Small intestine (tissue), 7 donors: ENCODE data around the gene METRN. TPM values are rescaled to one million over a fixed set of nuclear protein-coding genes. Genes with fewer than 3 reads are reported as not detected.
"Not testable (repeated sequence)": the region's sequence is repeated elsewhere in the genome, so short reads cannot be mapped to it uniquely, and the experiment has no call there.

Experiments
- DNase-seq, 2 donors: peaks; one replicate each; pipeline versions ENCODE4 v3.0.0 to v3.0.0-alpha.2; 2013
- FAIRE-seq: peaks from 2 replicates; lab custom pipeline; 2012; peaks lifted over from hg19 to GRCh38; lab: Jason Lieb, UNC
- H3K27ac ChIP-seq, 3 donors: one replicate each; pipeline ENCODE4 v1.5.1; 2013; ENCODE audit warnings: low read length in 2 of 3, mild to moderate bottlenecking in 2 of 3, control low read depth in 1 of 3, inconsistent platforms in 1 of 3, low read depth in 1 of 3, moderate library complexity in 1 of 3
- H3K27me3 ChIP-seq, 3 donors: one replicate each; pipeline ENCODE4 v1.6.1; 2013; ENCODE audit warnings: low read length in 3 of 3, inconsistent platforms in 1 of 3; ENCODE audit not compliant: control insufficient read depth in 3 of 3, insufficient read depth in 3 of 3
- H3K36me3 ChIP-seq, 3 donors: one replicate each; pipeline ENCODE4 v1.6.1; 2013; ENCODE audit warnings: low read length in 3 of 3, inconsistent platforms in 1 of 3, low read depth in 1 of 3, mild to moderate bottlenecking in 1 of 3, moderate library complexity in 1 of 3; ENCODE audit not compliant: control insufficient read depth in 3 of 3, insufficient read depth in 2 of 3
- H3K4me1 ChIP-seq, 3 donors: one replicate each; pipeline ENCODE4 v1.6.1; 2013; ENCODE audit warnings: low read length in 2 of 3, inconsistent platforms in 1 of 3, low read depth in 1 of 3, mild to moderate bottlenecking in 1 of 3, moderate library complexity in 1 of 3; ENCODE audit not compliant: control insufficient read depth in 3 of 3, insufficient read depth in 2 of 3
- H3K4me3 ChIP-seq, 3 donors: one replicate each; pipeline ENCODE4 v1.5.1; 2013; ENCODE audit warnings: low read length in 3 of 3, control low read depth in 1 of 3, inconsistent platforms in 1 of 3, low read depth in 1 of 3, mild to moderate bottlenecking in 1 of 3, moderate library complexity in 1 of 3
- H3K9me3 ChIP-seq, 2 donors: one replicate each; pipeline ENCODE4 v1.6.1; 2013; ENCODE audit warnings: low read depth in 1 of 2, low read length in 1 of 2; ENCODE audit not compliant: control insufficient read depth in 2 of 2, insufficient read depth in 1 of 2
- WGBS, 3 donors: extraction: QIAGEN DNeasy Blood & Tissue Kit; methylation state at CpG; one replicate each; pipeline ENCODE4 v1.1.7; 2013; 5-methylcytosine and 5-hydroxymethylcytosine counted together
- polyA plus RNA-seq, 4 donors: library from polyadenylated mRNA; stranded (reverse) in 3 of 4; unstranded in 1 of 4; fragments of 200-250 nt in 3 of 4; fragments of 120-200 nt in 1 of 4; gene quantifications; one replicate each; pipeline versions ENCODE4 v1.2.1 to v1.2.3, GENCODE V29; 2013
- donor health status: healthy with polysubstance abuse.
- donor health status: control.
- donor health status: control.
- donor health status: Bipolar disorder and iron deficiency.
- donor health status: healthy.

Gene METRN
- polyA plus RNA-seq, 4 donors: 4.9 to 14.1 (median 9.3) TPM

DNA sequence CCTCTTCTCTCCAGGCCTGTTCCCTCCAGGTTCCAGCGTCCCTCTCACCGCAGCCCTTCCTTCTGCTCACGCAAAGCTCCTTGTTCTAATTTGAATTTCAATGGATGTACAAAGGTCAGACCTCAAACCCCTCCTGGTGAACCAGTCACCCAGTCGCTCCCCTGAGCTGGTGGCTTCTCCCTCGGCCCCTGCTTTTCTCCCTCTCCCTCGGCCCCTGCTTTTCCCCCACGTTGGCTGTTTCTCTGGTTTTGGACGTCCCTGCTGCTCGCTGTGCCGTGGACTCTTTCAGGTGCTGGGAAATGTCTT, 37.0 kb downstream of the METRN start:
- peaks cover 0 to 3% of the 10 kb centered on the region in 2 donors for H3K9me3 ChIP-seq
- peaks cover 2 to 8% (median 6%) of the 10 kb centered on the region in 3 donors for H3K27me3 ChIP-seq
- H3K27ac ChIP-seq: no peak overlapping the region
- WGBS, 3 donors: 16 to 30% (median 26%) methylated on average over 10 of the region's 10 CpGs
- DNase-seq (peak in 1 of 2 donors; percentile 44), FAIRE-seq (no peak)
- H3K4me3 ChIP-seq: no peak overlapping the region
- no peaks in the 10 kb centered on the region for H3K36me3 ChIP-seq
- H3K4me1 ChIP-seq: peaks cover 0 to 3% (median 0%) of the 10 kb centered on the region in 3 donors

DNA sequence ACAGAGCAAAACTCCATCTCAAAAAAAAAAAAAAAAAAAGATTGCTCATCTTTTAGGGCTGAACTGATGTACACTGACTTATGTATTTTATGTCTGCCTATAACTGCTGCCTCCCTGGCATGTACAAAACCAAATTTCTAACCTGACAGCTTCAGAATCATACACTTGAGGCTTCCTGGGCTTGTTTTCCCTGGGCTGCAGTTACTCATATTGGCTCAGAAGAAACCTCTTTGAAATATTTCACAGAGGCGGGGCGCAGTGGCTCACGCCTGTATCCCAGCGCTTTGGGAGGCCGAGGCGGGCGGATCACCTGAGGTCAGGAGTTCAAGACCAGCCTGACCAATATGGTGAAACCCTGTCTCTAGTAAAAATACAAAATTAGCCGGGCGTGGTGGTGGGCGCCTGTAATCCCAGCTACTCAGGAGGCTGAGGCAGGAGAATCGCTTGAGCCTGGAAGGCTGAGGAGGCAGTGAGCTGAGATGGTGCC, 39.2 kb downstream of the METRN start:
- not testable (repeated sequence) for H3K27me3 ChIP-seq, H3K4me3 ChIP-seq, H3K27ac ChIP-seq, FAIRE-seq, H3K4me1 ChIP-seq, H3K36me3 ChIP-seq, H3K9me3 ChIP-seq, DNase-seq
- WGBS, 3 donors: 71 to 84% (median 77%) methylated on average over 11 of the region's 11 CpGs

DNA sequence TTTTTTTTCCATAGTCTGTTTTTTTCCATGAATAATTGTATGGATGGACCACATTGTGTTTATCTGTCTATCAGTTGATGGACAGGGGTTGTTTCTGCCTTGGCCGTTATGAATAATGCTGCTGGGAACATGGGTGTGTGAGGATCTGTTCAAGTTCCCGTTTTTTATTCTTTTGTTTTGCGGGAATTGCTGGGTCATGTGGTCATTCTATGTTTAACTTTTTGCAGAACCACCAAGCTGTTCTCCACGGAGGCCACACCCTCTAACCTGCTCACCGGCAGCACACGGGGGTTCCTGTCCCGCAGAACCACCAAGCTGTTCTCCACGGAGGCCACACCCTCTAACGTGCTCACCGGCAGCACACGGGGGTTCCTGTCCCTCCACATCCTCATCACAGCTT, 39.7 kb downstream of the METRN start:
- FAIRE-seq (no peak), DNase-seq (no peak)
- Histone ChIP-seq H3K27ac (no peak overlapping the region), H3K36me3 (no peaks in the 10 kb centered on the region), H3K4me3 (no peak overlapping the region), H3K9me3 (peaks cover 0 to 3% of the 10 kb centered on the region in 2 donors), H3K27me3 (peaks cover 2 to 8% (median 6%) of the 10 kb centered on the region in 3 donors), H3K4me1 (peaks cover 0 to 7% (median 0%) of the 10 kb centered on the region in 3 donors)
- 35 to 39% (median 36%) methylated on average over 11 of the region's 11 CpGs for WGBS, 3 donors

DNA sequence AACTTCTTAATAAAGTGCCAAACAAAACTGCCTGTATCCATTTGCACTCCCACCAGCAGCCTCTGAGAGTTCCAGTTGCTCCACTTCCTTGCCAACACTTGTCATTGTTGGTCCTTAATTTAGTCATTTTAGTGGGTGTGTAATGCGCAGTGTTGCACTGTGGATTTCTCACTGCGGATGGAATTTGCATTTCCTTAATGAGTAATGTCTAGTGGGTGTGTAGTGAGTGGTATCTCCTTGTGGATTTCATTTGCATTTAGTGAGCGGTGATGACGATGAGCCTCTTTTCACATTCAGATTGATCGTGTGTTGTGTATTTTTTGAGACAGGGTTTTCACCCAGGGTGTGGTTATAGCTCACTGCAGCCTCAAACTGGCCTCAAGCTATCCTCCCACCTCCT, 41.5 kb downstream of the METRN start:
- Histone ChIP-seq H3K4me3 (no peak overlapping the region), H3K27me3 (peaks cover 0 to 3% (median under 1%) of the 10 kb centered on the region in 3 donors), H3K36me3 (no peaks in the 10 kb centered on the region), H3K4me1 (peaks cover 0 to 20% (median 0%) of the 10 kb centered on the region in 3 donors), H3K27ac (no peak overlapping the region), H3K9me3 (peaks cover 0 to 3% of the 10 kb centered on the region in 2 donors)
- FAIRE-seq (no peak), DNase-seq (no peak)
- 87 to 93% (median 90%) methylated on average over 5 of the region's 5 CpGs for WGBS, 3 donors

DNA sequence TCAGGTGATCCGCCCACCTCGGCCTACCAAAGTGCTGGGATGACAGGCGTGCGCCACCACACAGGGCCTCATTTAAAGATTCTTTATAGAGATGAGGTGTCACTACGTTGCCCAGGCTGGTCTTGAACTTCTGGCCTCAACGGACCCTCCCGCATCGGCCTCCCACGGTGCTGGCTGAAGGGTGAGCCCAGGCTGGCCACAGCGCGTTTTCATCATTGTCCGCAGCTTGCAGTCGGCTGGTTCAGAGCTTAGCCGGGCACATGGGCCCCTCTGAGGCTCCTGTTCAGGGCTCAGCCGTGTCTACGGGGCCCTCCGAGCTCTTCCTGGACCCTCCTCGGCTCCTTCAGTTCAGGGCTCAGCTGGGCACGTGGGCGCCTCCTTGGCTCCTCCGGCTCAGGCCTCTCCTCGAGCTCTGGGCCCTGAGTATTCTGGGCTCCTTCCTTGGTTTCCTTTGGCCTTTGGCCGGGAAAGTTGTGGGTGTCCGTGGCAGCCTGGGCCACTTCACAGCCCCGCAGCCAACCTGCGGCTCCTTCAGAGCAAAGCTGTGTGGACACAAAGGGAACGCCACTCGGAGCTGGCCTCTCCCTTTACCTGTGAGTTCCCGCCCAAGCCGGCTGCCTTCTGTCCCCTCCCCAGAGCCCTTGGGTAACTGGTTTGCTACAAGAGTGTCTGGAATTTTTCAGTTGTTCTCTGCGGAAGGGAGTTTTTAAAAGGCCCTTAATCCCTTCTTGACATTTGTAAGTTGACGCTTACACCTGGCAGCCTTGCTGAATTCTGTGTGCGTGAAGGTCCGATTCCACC, 44.4 kb downstream of the METRN start:
- H3K27me3 ChIP-seq: no peaks in the 10 kb centered on the region
- H3K4me3 ChIP-seq: no peak overlapping the region
- DNase-seq (peak in 1 of 2 donors; percentile 42), FAIRE-seq (no peak)
- no peaks in the 10 kb centered on the region for H3K36me3 ChIP-seq
- WGBS, 3 donors: 77 to 83% (median 80%) methylated on average over 34 of the region's 34 CpGs
- H3K9me3 ChIP-seq: peaks cover 0 to 3% of the 10 kb centered on the region in 2 donors
- peaks cover 0 to 29% (median 0%) of the 10 kb centered on the region in 3 donors for H3K4me1 ChIP-seq
- no peak overlapping the region for H3K27ac ChIP-seq

DNA sequence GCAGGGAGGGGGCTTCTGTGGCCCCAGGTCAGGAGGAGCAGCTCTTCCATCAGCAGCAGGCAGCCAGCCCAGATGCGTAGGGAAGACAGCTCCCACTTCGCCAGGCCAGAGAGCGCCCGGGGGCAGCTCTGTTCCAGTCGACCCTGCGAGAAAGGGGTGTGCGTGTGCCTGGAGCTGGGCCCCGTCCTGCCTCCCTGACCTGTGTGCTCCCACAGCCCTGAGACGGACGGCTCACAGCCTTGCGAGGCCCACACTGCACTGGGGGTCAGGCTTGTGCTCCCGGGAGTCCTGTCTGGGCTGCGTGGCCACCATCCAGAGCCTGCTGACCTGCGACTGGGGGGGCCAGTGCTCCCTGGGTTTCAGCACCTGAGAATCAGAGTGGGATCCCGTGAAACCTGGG, 45.1 kb downstream of the METRN start:
- Histone ChIP-seq H3K4me1 (peaks cover 0 to 29% (median 0%) of the 10 kb centered on the region in 3 donors), H3K4me3 (no peak overlapping the region), H3K9me3 (peaks cover 0 to 3% of the 10 kb centered on the region in 2 donors), H3K36me3 (no peaks in the 10 kb centered on the region), H3K27ac (no peak overlapping the region), H3K27me3 (no peaks in the 10 kb centered on the region)
- DNase-seq (no peak), FAIRE-seq (no peak)
- 72 to 79% (median 75%) methylated on average over 12 to 15 of the region's 15 CpGs for WGBS, 3 donors

DNA sequence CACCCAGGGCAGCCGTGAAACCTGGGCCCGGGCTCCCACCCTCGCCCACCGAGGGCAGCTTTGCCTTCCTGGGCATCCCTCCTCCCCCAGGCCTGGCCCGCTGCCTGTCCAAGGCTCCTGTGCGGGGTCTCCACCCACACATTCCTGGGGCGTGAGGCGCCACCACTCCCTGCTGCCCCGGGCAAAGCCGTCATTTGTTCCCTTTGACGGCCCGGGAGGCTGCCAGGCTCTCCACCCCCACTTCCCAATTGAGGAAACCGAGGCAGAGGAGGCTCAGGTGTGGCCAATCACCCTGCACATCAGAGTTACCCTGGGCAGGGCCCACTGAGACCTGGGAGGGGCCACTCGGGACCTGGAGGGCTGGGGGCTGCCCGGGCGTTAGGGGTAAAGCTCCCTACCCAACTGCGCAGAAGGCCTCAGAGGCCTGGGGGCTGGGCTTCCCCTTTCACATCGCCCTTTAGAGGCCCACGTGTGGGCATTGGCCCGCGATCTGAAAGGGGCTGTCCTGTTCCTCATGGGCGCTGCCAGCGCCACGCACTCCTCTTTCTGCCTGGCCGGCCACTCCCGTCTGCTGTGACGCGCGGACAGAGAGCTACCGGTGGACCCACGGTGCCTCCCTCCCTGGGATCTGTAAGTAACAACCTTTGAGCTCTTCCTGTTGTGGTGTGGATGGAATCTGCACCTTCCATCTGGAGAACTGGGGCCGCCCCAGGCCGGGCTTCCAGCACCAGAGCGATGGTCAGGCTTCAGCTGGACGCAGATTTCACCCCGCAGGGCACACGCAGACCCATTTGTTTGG, 45.8 kb downstream of the METRN start, which contains the start of gene MSLN:
Gene MSLN (plus strand): TSS at position 190 of the 799 bp plus-strand sequence. CDS start 1,947 bp downstream, outside the sequence.
- no peak for FAIRE-seq
- Histone ChIP-seq H3K9me3 (peaks cover 0 to 3% of the 10 kb centered on the region in 2 donors), H3K4me1 (peaks cover 0 to 29% (median 0%) of the 10 kb centered on the region in 3 donors), H3K4me3 (peak within 1 kb of the TSS in 1 of 3 donors; percentile 13), H3K36me3 (no peaks in the 10 kb centered on the region), H3K27me3 (no peaks in the 10 kb centered on the region), H3K27ac (peak within 1 kb of the TSS in 1 of 3 donors; percentile 85)
- WGBS, 3 donors: 19 to 59% (median 47%) methylated on average over 37 of the region's 37 CpGs
- DNase-seq: peak; percentile 76 to 91
